ENCODE data around the gene EGFL8.

- no peak for TF ChIP-seq CTCF (IDR thresholded peaks at IDR 0.05; ENCODE audit: low read depth, low read length)
- no peak for TF ChIP-seq EZH2phosphoT487 (IDR thresholded peaks at IDR 0.05; ENCODE audit: low read depth)
Measured at GRCh38 chr6:32149092-32149755, 15.2 kb upstream of the EGFL8 start.
